Measurements from ENCODE around the gene ZFAND5.

- TF ChIP-seq CTCF (IDR thresholded peaks at IDR 0.05) (no peak), POLR2AphosphoS5 (IDR thresholded peaks at IDR 0.05; ENCODE audit: low read depth, low read length) (no peak), TCF7L2 (IDR thresholded peaks at IDR 0.05; ENCODE audit: low read depth, low read length) (no peak), SIN3A (IDR thresholded peaks at IDR 0.05; ENCODE audit: borderline replicate concordance, insufficient read depth, low read depth, low read length) (no peak), REST (IDR thresholded peaks at IDR 0.05; ENCODE audit: insufficient read depth in 1 of 2, low read depth in 2 of 2, low read length in 1 of 2) (no peak)
Observed at GRCh38 chr9:72327631-72328030, 37.4 kb downstream of the ZFAND5 start.
